Occipital lobe (tissue), 2 donors: ENCODE results near the gene PMAIP1. TPM values are rescaled to one million over a fixed set of nuclear protein-coding genes. Genes with fewer than 3 reads are reported as not detected.

ENCODE experiments used
- DNase-seq: peaks from one replicate; lab custom pipeline; 2025; lab: John Stamatoyannopoulos, UW
- total RNA-seq: library from RNA; depleted of rRNA; stranded (reverse); fragments of >200 nt; gene quantifications from one replicate; pipeline ENCODE4 v1.2.3, GENCODE V29; 2014

PMAIP1 gene
- total RNA-seq, 1 donor from 2014 or later: 1.4 TPM

- DNase-seq: no peak
Measured at GRCh38 chr18:59911600-59911999, 11.8 kb downstream of the PMAIP1 start.

GRCh38 chr18:59912007-59912550 lies 12.3 kb downstream of the PMAIP1 start:
- DNase-seq: no peak

GRCh38 chr18:59915606-59916005 lies 15.8 kb downstream of the PMAIP1 start:
- no peak for DNase-seq

GRCh38 chr18:59916746-59917145 lies 16.9 kb downstream of the PMAIP1 start:
- no peak for DNase-seq

DNA sequence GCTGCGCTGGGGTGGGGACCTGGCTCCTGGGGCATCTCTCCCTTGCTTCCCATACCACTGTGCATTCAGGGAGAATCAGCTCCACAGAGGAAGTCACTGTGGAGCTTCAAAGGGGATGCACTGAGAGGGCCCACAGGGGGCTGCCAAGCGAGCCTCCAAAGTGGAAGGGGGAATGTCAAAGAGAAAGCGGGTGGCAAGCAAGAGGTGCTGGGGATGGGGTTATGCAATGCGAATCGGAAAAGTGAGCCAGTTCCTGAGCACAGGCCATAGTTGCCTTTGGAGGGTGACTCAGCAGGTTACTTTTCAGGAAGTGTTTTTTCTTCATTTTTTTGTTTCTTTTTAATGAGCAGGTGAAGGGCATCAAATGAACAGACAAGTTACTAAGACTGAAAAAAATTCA lies 17.6 kb downstream of the PMAIP1 start:
- no peak for DNase-seq

DNA sequence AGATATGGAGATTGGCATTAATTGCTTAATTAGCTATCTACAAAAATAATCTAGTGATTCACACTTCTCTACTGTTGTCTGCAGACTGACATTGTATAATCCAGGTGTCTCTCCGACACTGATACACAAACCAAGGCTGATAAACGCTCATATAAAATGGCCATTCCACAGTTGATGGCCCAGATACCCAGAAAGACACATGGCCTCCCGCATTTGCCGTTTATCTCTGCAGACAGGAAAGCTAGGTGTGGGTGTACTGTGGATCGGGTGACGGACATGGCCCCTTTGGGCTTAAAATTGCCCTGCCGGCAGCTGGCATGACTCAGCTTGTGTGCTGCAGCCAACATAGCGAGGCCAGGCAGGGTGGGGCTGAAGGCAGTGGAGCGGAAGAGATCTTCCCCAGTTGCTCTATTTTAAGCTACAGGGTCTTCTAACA lies 18.5 kb downstream of the PMAIP1 start:
- DNase-seq: peak; percentile 2

DNA sequence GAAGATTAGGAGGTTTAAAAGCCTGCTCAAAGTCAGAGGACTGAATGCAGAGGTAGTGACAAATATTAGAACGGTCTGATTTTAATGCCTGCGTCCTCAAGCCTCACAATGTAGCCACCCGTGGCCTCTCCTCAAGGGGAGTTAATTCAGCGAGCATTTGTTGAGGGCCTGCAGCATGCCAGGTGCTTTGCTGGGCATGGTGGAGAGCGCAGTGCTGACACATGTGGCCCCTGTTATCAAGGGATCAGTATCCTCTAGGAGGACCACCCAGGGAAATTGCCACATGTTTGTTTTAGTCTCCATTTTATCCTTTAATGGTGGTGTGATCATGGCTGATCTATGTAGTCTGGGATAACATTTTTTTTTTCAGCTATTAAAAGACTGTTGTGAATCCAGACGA lies 19.2 kb downstream of the PMAIP1 start:
- no peak for DNase-seq

GRCh38 chr18:59921384-59921891 lies 21.6 kb downstream of the PMAIP1 start:
- DNase-seq: no peak

- no peak for DNase-seq
Measured at GRCh38 chr18:59923539-59924196, 23.9 kb downstream of the PMAIP1 start.

DNA sequence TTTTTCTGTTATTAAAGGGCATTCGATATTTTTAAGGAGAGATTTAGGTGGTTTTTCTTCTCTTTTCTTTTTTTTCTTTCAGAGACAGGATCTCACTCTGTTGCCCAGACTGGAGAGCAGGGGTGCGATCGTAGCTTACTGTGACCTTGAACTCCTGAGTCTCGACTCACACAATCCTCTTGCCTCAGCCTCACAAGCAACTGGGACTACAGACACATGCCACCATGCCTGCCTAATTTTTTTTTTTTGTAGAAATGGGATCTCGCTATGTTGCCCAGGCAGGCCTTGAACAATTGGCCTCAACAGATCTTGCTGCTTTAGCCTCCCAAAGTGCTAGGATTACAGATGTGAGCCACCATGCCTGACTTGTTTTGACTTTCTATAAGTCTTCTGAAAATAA lies 26.3 kb downstream of the PMAIP1 start:
- no peak for DNase-seq

DNA sequence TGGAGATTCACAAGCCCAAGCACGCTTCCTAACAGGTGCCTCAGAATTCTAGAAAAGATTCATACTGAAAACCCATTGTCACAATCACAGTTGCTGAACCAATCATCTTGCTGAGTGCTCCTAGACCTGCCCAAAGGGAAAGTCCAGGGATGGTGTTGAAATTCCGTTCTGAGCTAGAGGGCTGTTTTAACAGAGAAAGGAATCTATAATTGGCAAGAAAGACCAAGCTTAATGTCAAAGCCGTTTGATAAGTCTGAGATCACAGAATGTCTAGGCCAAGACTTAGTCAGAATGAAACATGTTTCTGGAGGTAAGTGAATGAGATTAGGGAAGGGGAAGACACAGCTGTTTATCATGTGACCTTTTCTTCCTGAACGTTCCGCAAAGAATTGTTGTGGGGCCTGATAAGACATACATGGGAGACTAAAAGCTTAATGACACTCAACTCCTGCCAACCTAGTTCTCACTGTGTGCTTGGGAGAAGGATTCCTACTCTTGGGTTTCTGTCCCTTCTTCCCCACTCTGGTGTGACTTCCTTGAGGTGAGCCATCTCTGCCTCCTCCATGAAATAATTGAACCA lies 27.5 kb downstream of the PMAIP1 start:
- DNase-seq: no peak

DNA sequence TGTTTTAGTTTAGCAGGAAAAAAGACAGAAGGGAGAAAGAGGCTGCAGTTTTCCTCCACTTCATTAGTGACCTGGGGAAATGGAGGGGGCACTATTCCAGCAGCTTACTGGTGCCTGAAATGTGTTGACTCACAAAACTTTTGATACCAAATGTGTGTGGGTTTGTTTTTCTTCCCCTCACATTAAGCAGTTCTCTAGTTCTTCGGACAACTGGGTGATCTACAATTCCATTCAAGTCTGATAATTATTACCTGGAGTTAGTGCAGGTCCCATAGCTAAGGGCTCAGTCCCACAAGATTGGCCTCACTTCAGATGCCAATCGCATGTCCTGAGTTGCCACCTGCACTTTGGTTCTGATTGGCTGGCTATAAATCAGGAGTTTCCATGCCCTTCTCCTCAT lies 28.4 kb downstream of the PMAIP1 start:
- no peak for DNase-seq

DNA sequence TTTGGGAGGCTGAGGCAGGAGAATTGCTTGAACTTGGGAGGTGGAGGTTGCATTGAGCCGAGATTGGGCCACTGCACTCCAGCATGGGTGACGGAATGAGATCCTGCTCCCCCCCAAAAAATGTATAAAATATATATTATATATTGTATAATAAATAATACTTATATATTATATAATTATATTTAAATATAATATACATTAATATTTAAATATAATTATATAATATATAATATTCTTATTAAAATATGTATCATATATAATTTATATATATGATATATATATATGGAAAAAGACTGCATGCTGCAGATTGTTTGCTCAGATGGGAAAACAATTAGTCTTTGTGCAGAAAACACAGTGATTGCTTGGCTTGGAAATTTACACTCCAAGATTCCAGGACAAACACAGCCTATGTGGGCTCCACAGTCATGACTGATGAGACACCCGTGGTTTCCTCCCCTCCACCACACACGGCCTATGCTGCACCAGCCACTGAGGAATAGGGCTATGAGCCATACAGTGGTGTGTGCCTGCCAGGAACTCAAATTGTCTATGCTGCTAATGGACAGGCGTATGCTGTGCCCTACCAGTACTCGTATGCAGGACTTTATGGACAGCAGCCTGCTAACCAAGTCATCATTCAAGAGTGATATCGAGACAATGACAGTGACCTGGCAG lies 30.0 kb downstream of the PMAIP1 start:
- no peak for DNase-seq

GRCh38 chr18:59932401-59932800 lies 32.6 kb downstream of the PMAIP1 start:
- DNase-seq: no peak

DNA sequence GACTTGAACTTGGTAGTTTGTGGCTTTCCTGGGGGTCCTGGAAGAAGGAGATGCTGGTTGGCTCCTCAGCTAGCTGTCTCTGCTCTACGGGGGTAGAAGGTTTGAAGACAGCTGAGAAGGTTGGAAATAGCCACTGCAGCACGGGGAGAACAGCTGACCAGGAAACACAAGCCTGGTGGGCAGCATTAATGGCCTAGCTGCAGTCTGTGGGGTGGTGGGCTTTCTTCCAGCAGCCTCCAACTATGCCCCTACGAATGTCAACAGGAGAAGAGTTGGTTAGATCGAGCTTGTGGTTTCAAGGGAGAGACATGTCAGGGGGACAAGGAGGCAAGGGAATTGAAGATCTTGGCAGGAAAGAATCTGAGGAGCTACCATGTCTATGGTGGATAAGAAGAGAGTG lies 38.9 kb downstream of the PMAIP1 start:
- DNase-seq: no peak

- no peak for DNase-seq
Measured at GRCh38 chr18:59939127-59939526, 39.3 kb downstream of the PMAIP1 start.

DNA sequence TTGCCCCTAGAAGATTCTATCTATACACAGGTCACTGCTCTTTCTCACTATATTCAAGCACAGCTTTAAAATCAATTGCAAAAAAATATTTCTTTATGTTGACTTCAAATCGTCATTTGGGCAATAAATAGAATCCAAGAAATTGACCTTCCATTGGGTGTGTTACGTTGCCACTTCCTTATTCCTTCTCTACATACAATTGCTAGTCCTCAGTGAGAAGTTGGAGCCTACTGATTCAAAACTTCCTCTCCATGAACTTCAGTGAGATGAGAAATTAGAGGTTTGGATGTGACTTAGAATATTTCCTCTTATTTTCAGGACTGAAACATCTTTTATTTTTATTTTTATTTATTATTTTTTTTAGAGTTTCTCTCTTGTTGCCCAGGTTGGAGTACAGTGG lies 40.3 kb downstream of the PMAIP1 start:
- no peak for DNase-seq

DNA sequence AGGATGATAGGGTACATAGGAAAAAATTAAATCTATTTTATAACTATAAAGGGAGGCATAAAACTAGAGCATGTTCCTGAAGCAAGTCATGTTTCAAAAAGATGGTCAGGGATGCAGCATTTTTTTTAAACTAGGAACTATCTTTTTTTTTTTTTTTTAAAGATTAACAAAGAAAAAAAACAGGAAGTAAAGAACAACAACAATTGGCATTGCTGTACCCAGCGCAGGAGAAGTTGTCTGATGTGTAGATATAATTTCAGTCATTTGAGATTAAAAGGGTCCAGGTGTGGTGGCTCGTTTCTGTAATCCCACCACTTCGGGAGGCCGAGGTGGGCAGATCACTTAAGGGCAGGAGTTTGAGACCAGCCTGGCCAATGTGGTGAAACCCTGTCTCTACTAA lies 41.5 kb downstream of the PMAIP1 start:
- DNase-seq: no peak

DNA sequence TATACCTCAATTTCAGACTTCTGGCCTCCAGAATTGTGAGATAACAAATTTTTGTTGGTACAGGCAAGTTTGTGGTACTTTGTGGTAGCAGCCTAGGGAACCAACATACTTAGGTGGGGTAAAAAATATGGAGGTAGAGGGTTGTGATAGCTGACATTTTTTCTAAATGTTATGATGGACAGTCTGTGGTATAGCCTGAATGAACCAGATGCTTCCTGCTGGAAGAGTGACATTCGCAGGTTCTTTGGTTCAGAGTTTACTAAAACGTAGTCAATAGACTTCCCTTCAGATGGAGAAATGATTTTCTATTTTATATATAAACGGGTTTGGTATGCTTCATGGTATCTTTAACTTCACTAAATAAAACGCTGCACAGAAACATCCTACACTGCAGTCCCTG lies 42.8 kb downstream of the PMAIP1 start:
- DNase-seq: no peak

DNA sequence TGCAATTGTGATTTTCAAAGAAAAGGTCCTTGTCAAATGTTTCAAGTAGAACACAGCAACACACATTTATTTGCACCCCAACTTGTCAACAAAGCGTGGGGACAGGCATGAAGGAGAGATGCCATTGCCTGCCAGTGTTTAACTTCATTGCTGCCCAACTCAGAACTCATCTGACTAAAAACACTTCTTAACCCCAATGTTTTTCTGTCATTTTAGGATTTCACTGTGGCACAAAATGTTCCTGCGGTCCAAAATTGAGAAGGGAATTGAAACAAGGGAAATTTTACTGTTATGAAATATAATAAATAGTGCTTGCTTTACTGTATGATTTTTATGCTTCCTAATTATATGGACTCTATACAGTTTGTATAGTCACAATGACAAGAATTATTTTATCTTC lies 45.7 kb downstream of the PMAIP1 start:
- no peak for DNase-seq

DNA sequence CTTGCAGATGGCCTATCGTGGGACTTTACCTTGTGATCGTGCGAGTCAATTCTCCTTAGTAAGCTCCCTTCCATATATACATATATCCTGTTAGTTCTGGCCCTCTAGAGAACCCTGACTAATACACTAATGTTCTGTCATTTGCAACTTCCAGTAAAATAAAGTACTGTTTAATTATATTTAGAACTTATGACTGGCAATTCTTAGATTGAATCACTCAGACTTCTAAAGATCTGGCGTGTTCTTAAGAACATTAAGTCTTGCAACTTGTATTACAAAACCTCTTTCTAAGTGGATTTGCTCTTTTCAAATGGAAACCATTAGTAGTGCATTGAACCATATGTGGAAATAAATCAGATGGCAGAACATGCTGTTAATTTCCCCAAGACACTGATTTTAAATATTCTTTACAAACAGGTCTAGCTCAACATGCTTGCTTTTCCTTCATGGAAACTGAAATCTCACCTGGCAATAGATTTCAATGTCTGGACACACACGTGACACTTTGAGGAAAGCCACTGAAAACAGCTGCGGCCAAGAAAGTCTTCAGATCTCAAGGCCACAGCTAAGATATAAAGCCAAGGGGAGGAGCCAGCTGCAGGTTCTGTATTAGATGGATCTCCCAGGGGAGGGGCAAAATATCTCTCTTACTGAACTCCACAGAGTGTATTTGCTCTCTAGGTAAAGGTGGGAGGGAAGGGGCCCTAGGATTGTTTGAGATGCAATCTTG lies 50.6 kb downstream of the PMAIP1 start:
- DNase-seq: no peak

- no peak for DNase-seq
Measured at GRCh38 chr18:59951591-59951990, 51.8 kb downstream of the PMAIP1 start.
